ENCODE data around the gene PPP2R5E. TPM values are rescaled to one million over a fixed set of nuclear protein-coding genes. Genes with fewer than 3 reads are reported as not detected.

The PPP2R5E gene
- total and polyA plus RNA-seq, 11 donors = 6.2 to 44.2 (median 31.3) TPM

DNA sequence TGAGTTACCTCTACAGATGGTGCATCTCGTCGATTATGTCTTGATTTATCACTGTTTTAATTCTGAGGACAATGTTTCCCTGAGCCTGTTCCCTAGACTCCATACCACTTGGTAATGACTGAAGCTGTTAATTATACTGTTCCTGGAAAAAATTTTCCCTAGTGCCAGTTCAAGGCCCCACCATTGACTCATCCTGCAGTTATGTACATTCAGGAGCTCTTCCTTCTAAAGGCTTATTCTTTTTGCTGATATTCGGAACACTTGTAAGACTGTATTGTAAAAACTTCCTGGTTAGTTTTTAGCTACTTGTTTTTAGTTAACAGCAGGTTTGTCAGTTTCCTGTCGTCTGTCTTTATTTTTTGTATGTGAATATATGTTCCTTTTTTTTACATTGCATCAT lies 30.4 kb upstream of the PPP2R5E start:
- intact Hi-C loops (cut with DNase I) = no loop called here
- DNase-seq (no peak), ATAC-seq (no peak)
- Histone ChIP-seq H3K4me1 (no peaks in the 10 kb centered on the region), H3K9me3 (no peaks in the 10 kb centered on the region), H3K27me3 (no peaks in the 10 kb centered on the region), H3K27ac (no peak overlapping the region), H3K4me3 (no peak overlapping the region), H3K36me3 (no peaks in the 10 kb centered on the region)
- WGBS, 4 donors = 71 to 76% (median 74%) methylated on average over 4 of the region's 4 CpGs
- TF ChIP-seq POLR2A (IDR thresholded peaks at IDR 0.05) = no peak
- TF ChIP-seq, protein P1, sequence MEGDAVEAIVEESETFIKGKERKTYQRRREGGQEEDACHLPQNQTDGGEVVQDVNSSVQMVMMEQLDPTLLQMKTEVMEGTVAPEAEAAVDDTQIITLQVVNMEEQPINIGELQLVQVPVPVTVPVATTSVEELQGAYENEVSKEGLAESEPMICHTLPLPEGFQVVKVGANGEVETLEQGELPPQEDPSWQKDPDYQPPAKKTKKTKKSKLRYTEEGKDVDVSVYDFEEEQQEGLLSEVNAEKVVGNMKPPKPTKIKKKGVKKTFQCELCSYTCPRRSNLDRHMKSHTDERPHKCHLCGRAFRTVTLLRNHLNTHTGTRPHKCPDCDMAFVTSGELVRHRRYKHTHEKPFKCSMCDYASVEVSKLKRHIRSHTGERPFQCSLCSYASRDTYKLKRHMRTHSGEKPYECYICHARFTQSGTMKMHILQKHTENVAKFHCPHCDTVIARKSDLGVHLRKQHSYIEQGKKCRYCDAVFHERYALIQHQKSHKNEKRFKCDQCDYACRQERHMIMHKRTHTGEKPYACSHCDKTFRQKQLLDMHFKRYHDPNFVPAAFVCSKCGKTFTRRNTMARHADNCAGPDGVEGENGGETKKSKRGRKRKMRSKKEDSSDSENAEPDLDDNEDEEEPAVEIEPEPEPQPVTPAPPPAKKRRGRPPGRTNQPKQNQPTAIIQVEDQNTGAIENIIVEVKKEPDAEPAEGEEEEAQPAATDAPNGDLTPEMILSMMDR (IDR thresholded peaks at IDR 0.05) = no peak

GRCh38 chr14:63565448-63565847 lies 22.3 kb upstream of the PPP2R5E start:
- DNase-seq = no peak
- 79 to 88% (median 82%) methylated on average over 3 of the region's 3 CpGs for WGBS, 4 donors
- Histone ChIP-seq H3K9me3 (no peaks in the 10 kb centered on the region), H3K4me3 (no peak overlapping the region), H3K4me1 (peaks cover 0 to 4% (median 0%) of the 10 kb centered on the region in 12 donors), H3K36me3 (no peaks in the 10 kb centered on the region), H3K27ac (no peak overlapping the region), H3K27me3 (peaks cover 0 to 3% (median 0%) of the 10 kb centered on the region in 9 donors)
- ATAC-seq = no peak
- TF ChIP-seq, protein P1 (IDR thresholded peaks at IDR 0.05) = no peak
- TF ChIP-seq POLR2A (IDR thresholded peaks at IDR 0.05) = no peak
- intact Hi-C loops (cut with DNase I) = no loop called here

DNA sequence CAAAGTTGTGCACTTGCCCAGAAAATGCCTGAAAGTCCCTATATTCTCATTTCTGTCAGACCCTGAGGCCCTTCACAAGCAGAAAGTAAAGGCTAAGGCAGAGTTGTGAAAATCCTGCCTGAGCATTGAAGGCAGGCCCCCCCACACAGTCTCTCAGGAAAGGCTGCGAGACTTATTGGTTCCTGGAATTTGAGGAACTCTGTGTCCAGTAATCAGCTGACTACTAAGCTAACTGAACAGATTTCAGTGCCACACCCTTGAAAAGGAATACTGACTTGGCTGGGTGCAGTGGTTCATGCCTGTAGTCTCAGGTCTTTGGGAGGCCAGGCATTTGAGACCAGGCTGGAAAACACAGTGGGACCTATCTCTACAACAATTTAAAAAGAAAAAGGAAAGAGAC lies 21.1 kb upstream of the PPP2R5E start:
- Histone ChIP-seq H3K4me1 (peaks cover 0 to 4% (median 0%) of the 10 kb centered on the region in 12 donors), H3K9me3 (no peaks in the 10 kb centered on the region), H3K4me3 (no peak overlapping the region), H3K27ac (no peak overlapping the region), H3K27me3 (peaks cover 0 to 3% (median 0%) of the 10 kb centered on the region in 9 donors), H3K36me3 (no peaks in the 10 kb centered on the region)
- TF ChIP-seq, protein P1 (IDR thresholded peaks at IDR 0.05) = no peak
- no peak for TF ChIP-seq POLR2A (IDR thresholded peaks at IDR 0.05)
- intact Hi-C loops (cut with DNase I) = no loop called here
- 13 to 22% (median 14%) methylated on average over 1 of the region's 1 CpG for WGBS, 4 donors
- ATAC-seq (peak in 2 of 4 donors; percentile 49 to 65), DNase-seq (peak in 1 of 5 donors; percentile 35)

- TF ChIP-seq, protein P1 (IDR thresholded peaks at IDR 0.05) = no peak
- no peak for TF ChIP-seq POLR2A (IDR thresholded peaks at IDR 0.05)
- Histone ChIP-seq H3K27ac (no peak overlapping the region), H3K9me3 (no peaks in the 10 kb centered on the region), H3K27me3 (peaks cover 0 to 3% (median 0%) of the 10 kb centered on the region in 9 donors), H3K4me3 (no peak overlapping the region), H3K4me1 (peaks cover 0 to 4% (median 0%) of the 10 kb centered on the region in 12 donors), H3K36me3 (no peaks in the 10 kb centered on the region)
- ATAC-seq = no peak
- intact Hi-C loops (cut with DNase I) = no loop called here
- DNase-seq = no peak
- WGBS, 4 donors = 80 to 85% (median 83%) methylated on average over 7 of the region's 7 CpGs
Observed at GRCh38 chr14:63563370-63564026, 20.3 kb upstream of the PPP2R5E start.
